ENCODE results near the gene MAPK7. TPM values are rescaled to one million over a fixed set of nuclear protein-coding genes. Genes with fewer than 3 reads are reported as not detected.

The MAPK7 gene
- total RNA-seq, 2 experiments from 2014 or later = 25.1 to 27.1 TPM

DNA sequence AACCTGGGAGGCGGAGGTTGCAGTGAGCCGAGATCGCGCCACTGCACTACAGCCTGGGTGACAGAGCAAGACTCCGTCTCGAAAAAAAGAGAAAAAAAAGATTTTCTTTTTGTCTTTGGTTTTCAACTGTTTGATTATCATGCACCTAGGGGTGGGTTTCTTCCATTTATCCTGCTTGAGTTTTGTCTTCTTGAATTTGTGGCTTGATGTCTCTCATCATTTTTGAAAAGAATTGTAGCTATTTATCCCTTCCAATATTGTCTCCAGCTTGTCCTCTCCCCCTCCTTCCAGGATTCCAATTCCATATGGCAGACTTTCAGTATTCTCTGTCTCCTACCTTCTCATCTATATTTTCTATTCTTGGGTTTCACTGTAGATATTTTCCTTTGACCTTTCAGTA, 23.6 kb upstream of the MAPK7 start:
- no peaks in the 10 kb centered on the region for H3K4me1 Mint-ChIP-seq (ENCODE audit: low read depth)
- ATAC-seq (no peak), DNase-seq (no peak)
- peaks cover 3% of the 10 kb centered on the region for H3K27me3 Mint-ChIP-seq
- CTCF ChIA-PET = interaction anchor here (1.1 to 3.3 kb wide), 3 partner anchors 8 to 79 kb away, joined by 3 to 26 read pairs (median 11); partner anchors contain the start of gene B9D1
- no peaks in the 10 kb centered on the region for H3K9me3 Mint-ChIP-seq
- POLR2A ChIA-PET = interaction anchor here (0.9 kb wide), 1 partner anchor 10 kb away, joined by 3 read pairs; no protein-coding TSS in a partner anchor
- TF ChIP-seq, protein P1, sequence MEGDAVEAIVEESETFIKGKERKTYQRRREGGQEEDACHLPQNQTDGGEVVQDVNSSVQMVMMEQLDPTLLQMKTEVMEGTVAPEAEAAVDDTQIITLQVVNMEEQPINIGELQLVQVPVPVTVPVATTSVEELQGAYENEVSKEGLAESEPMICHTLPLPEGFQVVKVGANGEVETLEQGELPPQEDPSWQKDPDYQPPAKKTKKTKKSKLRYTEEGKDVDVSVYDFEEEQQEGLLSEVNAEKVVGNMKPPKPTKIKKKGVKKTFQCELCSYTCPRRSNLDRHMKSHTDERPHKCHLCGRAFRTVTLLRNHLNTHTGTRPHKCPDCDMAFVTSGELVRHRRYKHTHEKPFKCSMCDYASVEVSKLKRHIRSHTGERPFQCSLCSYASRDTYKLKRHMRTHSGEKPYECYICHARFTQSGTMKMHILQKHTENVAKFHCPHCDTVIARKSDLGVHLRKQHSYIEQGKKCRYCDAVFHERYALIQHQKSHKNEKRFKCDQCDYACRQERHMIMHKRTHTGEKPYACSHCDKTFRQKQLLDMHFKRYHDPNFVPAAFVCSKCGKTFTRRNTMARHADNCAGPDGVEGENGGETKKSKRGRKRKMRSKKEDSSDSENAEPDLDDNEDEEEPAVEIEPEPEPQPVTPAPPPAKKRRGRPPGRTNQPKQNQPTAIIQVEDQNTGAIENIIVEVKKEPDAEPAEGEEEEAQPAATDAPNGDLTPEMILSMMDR (IDR thresholded peaks at IDR 0.05) = no peak
- intact Hi-C loops (cut with micrococcal nuclease) = no loop called here
- no peak overlapping the region for H3K4me3 Mint-ChIP-seq
- H3K36me3 Mint-ChIP-seq (ENCODE audit: low read depth) = no peaks in the 10 kb centered on the region
- H3K27ac Mint-ChIP-seq = no peak overlapping the region

DNA sequence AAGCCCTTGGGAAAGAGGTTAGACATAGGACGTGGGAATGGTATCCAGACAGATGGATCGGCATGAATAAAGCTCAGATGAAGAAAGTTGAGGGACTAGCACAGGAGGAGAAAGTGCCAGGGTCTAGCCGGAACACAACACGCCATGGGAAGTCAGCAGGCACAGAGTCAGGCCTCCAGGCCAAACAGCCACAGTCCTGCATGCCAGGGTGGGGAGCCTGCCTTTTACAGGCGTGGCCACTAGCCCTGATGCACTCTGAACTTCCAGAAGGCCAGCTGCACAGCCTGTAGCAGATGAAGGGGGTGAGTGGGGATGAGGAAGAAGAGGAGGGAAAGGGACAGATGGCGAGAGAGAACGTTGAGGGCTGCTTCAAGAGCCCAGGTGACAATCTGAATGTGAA, 20.9 kb upstream of the MAPK7 start:
- Mint-ChIP-seq H3K27ac (no peak overlapping the region), H3K9me3 (no peaks in the 10 kb centered on the region), H3K4me3 (no peak overlapping the region), H3K4me1 (ENCODE audit: low read depth) (peaks cover 3% of the 10 kb centered on the region), H3K36me3 (ENCODE audit: low read depth) (no peaks in the 10 kb centered on the region), H3K27me3 (peaks cover 3% of the 10 kb centered on the region)
- intact Hi-C loops (cut with micrococcal nuclease) = no loop called here
- TF ChIP-seq, protein P1 (IDR thresholded peaks at IDR 0.05) = no peak
- ATAC-seq (no peak), DNase-seq (no peak)
- POLR2A ChIA-PET = interaction anchor here (1.3 kb wide), 1 partner anchor 10 kb away, joined by 3 read pairs; no protein-coding TSS in a partner anchor
- CTCF ChIA-PET = no interaction called here

DNA sequence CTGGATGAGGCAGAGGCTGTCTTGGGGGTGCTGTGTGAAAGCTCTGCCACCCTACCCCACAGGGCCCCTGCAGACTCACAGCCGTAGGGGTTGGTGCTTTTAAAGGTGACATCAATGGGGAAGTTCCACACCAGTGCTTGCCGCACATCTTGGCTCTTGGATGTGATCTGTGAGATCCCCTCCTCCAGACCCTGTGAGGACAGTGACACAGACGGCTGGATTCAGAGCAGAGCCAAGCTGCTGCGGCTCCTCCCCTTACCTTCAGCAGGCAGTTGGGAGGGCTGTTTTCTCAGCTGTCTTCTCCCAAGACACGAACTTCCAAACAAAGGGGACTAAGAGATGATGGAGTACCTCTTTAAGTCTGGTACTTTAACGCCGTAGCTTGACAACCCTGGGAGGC, 20.5 kb upstream of the MAPK7 start:
- DNase-seq (no peak), ATAC-seq (no peak)
- H3K27me3 Mint-ChIP-seq = peaks cover 3% of the 10 kb centered on the region
- ChIA-PET POLR2A (interaction anchor here (0.9 to 1.3 kb wide), 2 partner anchors 10 to 89 kb away, joined by 3 read pairs; no protein-coding TSS in a partner anchor), CTCF (no interaction called here)
- H3K4me3 Mint-ChIP-seq = no peak overlapping the region
- no peaks in the 10 kb centered on the region for H3K9me3 Mint-ChIP-seq
- H3K36me3 Mint-ChIP-seq (ENCODE audit: low read depth) = no peaks in the 10 kb centered on the region
- H3K4me1 Mint-ChIP-seq (ENCODE audit: low read depth) = peaks cover 3% of the 10 kb centered on the region
- intact Hi-C loops (cut with micrococcal nuclease) = no loop called here
- no peak overlapping the region for H3K27ac Mint-ChIP-seq
- TF ChIP-seq, protein P1 (IDR thresholded peaks at IDR 0.05) = no peak

DNA sequence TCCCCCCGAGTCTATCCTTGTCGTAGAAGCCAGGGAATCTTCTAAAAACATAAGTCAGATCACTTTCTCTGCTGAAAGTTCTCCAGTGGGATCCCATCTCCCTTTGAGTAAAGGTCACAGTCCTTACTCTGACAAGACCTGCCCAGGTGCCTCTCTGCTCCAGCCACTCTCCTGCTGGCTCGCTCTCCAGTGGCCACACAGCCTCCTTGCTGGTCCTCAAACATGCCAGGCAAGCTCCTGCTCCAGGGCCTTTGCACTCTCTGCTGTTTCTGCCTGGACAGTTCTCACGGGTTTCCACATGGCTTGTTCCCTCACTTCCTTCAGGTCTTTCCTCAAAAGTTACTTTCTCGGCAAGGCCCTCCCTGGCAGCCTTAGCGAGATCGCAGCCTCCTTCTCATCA, 19.1 kb upstream of the MAPK7 start:
- Mint-ChIP-seq H3K36me3 (ENCODE audit: low read depth) (no peaks in the 10 kb centered on the region), H3K9me3 (no peaks in the 10 kb centered on the region), H3K4me1 (ENCODE audit: low read depth) (peaks cover 5% of the 10 kb centered on the region), H3K27ac (no peak overlapping the region), H3K4me3 (no peak overlapping the region), H3K27me3 (peaks cover 4% of the 10 kb centered on the region)
- DNase-seq (no peak), ATAC-seq (no peak)
- intact Hi-C loops (cut with micrococcal nuclease) = no loop called here
- ChIA-PET CTCF (interaction anchor here (2.0 kb wide), 1 partner anchor 88 kb away, joined by 7 read pairs; no protein-coding TSS in a partner anchor), POLR2A (no interaction called here)
- TF ChIP-seq, protein P1 (IDR thresholded peaks at IDR 0.05) = no peak

DNA sequence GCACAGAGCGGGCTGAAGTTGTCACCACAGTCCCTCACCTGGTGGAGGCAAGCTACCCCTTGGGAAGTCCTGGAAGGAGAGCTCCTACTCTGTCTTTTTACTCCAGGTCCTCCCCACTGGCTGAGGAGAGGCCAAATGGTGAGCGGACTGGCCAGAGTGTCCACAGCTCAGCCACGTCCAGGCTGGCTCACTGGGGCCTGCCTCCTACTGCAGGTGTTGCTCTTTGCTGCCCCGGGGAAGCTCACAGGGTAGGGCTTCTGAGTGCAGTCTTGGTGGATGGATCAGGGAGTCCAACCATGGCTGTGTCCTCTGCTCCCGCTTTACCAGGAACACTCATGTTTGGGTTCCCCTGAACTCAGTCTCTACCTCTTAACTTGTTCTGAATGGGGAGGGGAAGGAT, 18.4 kb upstream of the MAPK7 start:
- H3K27ac Mint-ChIP-seq = no peak overlapping the region
- H3K27me3 Mint-ChIP-seq = peaks cover 4% of the 10 kb centered on the region
- intact Hi-C loops (cut with micrococcal nuclease) = no loop called here
- ATAC-seq (no peak), DNase-seq (no peak)
- no peak overlapping the region for H3K4me3 Mint-ChIP-seq
- TF ChIP-seq, protein P1 (IDR thresholded peaks at IDR 0.05) = no peak
- no peaks in the 10 kb centered on the region for H3K36me3 Mint-ChIP-seq (ENCODE audit: low read depth)
- POLR2A ChIA-PET = no interaction called here
- CTCF ChIA-PET = interaction anchor here (2.0 kb wide), 1 partner anchor 87 kb away, joined by 7 read pairs; no protein-coding TSS in a partner anchor
- no peaks in the 10 kb centered on the region for H3K9me3 Mint-ChIP-seq
- peaks cover 5% of the 10 kb centered on the region for H3K4me1 Mint-ChIP-seq (ENCODE audit: low read depth)
